ENCODE data around the gene MMEL1.

MMEL1 gene

DNA sequence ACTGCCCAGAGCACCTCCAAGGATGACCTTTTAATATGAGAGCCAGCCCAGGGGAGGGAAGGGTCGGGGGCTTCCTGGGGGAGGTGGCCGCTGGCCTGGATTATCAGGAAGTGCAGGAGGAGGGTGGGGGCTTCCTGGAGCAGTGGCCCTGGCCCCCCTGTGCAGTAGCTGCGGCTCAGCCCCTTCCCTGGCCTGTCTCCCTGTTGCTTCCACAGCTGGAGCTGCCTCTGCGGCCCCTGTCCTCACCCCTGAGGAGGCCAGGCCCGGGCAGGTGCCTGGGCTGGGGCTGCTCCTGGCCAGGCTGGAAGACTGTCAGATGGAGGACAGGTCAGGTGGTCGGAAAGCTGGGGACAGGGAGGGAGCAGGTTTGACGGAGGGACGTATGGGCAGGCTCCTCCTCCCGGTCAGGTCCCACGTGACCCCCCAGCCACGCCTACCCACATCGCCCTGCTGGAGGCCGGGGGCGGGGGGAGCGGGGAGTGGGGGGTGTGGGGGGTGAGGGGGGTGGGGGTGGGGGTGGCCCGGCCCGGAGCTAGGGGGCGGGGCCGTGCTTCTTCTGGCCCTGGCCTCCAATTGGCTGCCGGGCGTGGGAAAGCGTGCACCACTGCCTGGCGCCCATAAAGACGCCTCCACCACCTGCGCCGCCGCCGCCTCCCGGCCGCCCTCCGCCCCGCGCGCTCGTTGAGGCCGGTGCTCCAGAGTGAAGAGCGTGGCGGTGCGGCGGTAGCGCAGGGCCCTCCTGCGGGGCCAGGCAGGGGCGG, 86.9 kb downstream of the MMEL1 start:
- peak; percentile 71 to 85 for DNase-seq (ENCODE audit: low spot score in 2 of 2)
- Mint-ChIP-seq H3K27me3 (no peaks in the 10 kb centered on the region), H3K4me1 (peaks cover 6% of the 10 kb centered on the region), H3K9me3 (no peaks in the 10 kb centered on the region), H3K4me3 (peak overlapping the region; percentile 90), H3K27ac (ENCODE audit: low read depth) (peak overlapping the region; percentile 94), H3K36me3 (ENCODE audit: insufficient read depth) (peaks cover 24% of the 10 kb centered on the region)
- peak; percentile 50 for ATAC-seq (replicated peaks; ENCODE audit: extremely low read depth, poor library complexity, severe bottlenecking)

DNA sequence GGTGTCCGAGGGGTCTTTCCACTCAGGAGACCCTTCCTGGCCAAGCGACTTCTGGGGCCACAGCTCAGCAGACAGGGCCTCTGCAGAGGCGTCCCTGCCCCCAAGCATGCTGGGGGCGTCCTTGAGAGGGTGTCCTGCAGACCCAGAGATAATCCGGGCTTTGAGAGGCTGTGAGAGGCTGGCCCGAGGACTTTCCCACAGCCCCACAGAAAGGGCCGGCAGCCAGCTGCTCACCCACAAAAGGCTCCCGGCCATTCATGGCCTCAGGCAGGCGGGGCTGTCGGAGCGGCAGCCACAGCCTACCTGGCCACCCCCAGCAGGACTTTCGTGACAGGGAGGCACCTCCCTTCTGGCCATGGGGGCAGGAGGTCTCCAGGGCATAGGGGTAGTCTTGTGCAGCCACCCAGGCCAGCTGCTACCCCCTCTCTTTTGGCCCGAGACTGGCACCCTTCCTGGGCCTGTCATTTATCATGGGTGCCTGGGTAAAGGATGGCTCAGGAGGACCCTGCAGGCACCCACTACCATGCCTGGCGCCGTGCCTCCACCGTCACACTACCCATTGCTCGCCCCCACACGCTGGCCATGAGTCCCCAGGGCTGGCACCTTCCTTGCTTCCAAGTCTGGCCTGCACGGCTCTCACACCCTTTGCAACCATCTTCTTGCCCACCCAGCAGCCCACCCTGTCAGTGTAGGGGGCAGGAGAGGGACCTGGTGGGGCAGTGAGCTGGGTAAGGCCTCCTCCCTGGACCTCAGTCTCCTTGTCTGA, 87.8 kb downstream of the MMEL1 start:
- ATAC-seq (replicated peaks; ENCODE audit: extremely low read depth, poor library complexity, severe bottlenecking) (no peak), DNase-seq (ENCODE audit: low spot score in 2 of 2) (no peak)
- Mint-ChIP-seq H3K4me1 (peaks cover 6% of the 10 kb centered on the region), H3K27ac (ENCODE audit: low read depth) (peak overlapping the region; percentile 94), H3K4me3 (no peak overlapping the region), H3K27me3 (no peaks in the 10 kb centered on the region), H3K9me3 (no peaks in the 10 kb centered on the region), H3K36me3 (ENCODE audit: insufficient read depth) (peaks cover 24% of the 10 kb centered on the region)

DNA sequence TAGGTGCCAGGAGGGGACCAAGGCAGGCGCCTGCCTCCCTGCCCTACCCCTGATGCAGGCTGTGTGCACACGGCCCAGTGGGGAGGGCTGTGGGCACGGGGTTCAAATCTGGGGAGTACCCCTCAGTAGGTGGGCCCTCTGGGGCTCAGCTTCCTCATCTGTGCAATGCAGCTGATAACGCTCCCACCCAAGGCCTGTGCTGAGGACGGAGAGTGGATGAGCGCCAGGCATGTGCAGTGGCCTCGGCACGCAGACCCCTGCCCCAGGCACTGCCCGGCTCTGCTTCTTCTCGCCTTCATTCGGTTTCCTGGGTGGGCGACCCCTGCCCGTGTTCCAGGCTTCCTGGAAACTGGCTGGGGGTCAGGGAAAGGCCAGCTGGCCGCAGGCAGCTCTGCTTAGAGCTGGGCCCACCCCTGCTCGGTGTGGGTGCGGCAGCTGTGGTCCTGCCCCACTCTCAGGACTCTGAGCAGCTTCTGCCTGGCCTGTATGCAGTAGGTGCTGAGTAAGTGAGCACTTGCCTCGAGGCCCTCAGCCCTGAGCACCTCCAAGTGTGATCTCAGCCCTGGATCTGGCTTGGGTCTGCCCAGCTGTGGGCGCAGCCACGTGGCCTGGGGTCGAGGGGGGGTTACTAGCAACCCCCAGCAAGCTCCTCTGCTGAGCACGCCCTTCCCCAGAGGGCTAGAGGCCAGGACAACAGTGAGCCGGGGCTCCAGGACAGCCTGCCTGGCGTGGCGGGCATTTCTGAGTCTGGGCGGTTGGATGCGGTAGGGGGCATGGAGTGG, 88.5 kb downstream of the MMEL1 start:
- peaks cover 22% of the 10 kb centered on the region for H3K36me3 Mint-ChIP-seq (ENCODE audit: insufficient read depth)
- no peaks in the 10 kb centered on the region for H3K9me3 Mint-ChIP-seq
- no peaks in the 10 kb centered on the region for H3K27me3 Mint-ChIP-seq
- no peak for ATAC-seq (replicated peaks; ENCODE audit: extremely low read depth, poor library complexity, severe bottlenecking)
- H3K4me1 Mint-ChIP-seq: peaks cover 6% of the 10 kb centered on the region
- no peak overlapping the region for H3K4me3 Mint-ChIP-seq
- DNase-seq (ENCODE audit: low spot score in 2 of 2): no peak
- H3K27ac Mint-ChIP-seq (ENCODE audit: low read depth): no peak overlapping the region

DNA sequence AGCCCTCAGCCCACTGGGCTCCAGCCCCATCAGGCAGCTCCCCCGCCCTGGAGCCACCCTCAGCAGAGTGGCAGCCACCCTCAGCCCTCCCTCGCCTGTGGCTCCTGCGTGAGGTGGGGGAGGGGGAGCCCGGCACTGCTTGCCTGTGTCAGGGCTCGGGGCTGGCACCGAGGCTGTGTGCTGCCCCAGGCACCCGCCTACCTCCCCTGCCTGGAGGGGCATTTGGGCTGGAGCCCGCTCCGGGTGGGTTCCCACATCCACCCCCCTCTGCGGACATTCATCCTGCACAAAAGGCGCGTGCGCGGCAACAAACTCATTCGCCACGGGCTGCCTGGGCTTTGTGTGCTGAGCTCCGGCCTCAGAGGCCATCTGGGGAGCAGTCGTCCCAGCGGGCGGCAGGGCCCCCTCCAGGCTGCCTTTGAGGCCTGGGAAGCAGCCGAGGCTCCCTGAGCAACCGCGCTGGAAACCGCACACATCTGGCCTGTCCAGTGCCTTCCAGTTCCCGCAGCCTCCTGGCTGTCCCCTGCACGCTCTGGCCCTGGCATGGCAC, 89.2 kb downstream of the MMEL1 start:
- no peaks in the 10 kb centered on the region for H3K27me3 Mint-ChIP-seq
- no peak for ATAC-seq (replicated peaks; ENCODE audit: extremely low read depth, poor library complexity, severe bottlenecking)
- no peak overlapping the region for H3K4me3 Mint-ChIP-seq
- H3K4me1 Mint-ChIP-seq: peaks cover 6% of the 10 kb centered on the region
- no peaks in the 10 kb centered on the region for H3K9me3 Mint-ChIP-seq
- H3K27ac Mint-ChIP-seq (ENCODE audit: low read depth): no peak overlapping the region
- peaks cover 17% of the 10 kb centered on the region for H3K36me3 Mint-ChIP-seq (ENCODE audit: insufficient read depth)
- peak in 1 of 2 donors; percentile 39 for DNase-seq (ENCODE audit: low spot score in 2 of 2)

DNA sequence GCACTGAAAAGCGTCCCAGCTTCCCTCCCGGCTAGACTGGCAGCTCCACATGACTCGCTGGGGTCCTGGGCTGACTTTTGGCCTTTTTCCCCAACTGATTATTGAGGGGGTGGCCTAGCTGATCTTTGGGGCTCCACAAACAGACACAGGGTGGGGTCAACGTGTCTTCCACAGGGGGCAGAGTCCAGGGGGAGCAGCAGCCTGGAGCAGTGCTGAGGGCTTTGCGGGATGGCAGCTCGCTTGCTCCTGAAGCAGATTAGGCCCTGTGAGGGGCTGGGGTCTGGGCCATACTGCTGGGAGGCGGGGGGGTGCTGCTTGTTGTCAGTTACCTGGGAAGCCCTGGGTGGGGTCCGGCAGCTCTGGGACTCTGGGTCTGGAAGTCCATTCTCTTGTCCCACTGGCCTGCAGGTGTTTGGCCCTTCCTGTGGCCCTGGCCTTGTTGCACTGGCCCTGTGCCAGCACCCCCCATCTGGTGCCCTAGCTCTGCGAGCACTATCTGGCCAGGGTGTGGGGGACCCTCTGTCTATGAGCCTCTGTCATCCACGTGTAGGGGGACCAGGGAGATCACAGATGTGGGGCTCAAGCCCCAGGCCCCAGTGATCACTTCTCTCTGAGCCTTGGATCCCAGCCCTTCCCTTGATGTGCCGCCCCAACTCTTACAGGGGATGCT, 90.4 kb downstream of the MMEL1 start:
- ATAC-seq (replicated peaks; ENCODE audit: extremely low read depth, poor library complexity, severe bottlenecking) (no peak), DNase-seq (ENCODE audit: low spot score in 2 of 2) (no peak)
- H3K27ac Mint-ChIP-seq (ENCODE audit: low read depth): no peak overlapping the region
- no peaks in the 10 kb centered on the region for H3K9me3 Mint-ChIP-seq
- H3K36me3 Mint-ChIP-seq (ENCODE audit: insufficient read depth): peaks cover 7% of the 10 kb centered on the region
- no peaks in the 10 kb centered on the region for H3K27me3 Mint-ChIP-seq
- H3K4me1 Mint-ChIP-seq: peaks cover 6% of the 10 kb centered on the region
- H3K4me3 Mint-ChIP-seq: no peak overlapping the region

DNA sequence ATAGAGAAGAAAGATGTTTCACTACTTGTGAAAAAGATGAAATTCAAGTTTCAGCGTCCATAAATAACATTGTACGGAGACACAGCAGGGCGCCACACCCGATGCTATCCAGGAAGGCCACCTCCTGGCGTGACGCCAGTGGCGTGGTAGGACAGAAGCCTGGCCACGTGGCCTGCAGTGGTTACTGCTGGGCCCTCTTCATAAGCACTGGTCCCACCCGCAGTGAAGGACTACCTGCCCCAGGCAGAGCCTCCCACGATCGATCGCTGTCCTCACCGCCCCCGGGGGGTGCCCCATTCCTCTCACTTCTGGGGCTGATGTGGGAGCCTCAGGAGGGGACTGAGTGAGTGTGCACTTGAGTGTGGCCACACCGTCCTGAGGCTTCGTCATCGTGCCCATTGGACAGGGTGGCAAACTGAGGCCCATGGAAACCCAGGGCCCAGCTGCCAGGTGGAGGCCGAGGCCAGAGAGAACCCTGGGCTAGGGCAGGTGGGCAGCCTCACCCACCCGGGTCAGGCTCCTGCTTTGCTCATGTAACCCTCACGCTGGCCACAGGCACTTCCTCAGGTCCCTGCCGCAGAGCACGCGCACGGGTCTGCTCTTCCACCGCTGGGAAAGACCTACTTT, 91.1 kb downstream of the MMEL1 start:
- H3K27me3 Mint-ChIP-seq: no peaks in the 10 kb centered on the region
- H3K36me3 Mint-ChIP-seq (ENCODE audit: insufficient read depth): peaks cover 5% of the 10 kb centered on the region
- H3K27ac Mint-ChIP-seq (ENCODE audit: low read depth): no peak overlapping the region
- ATAC-seq (replicated peaks; ENCODE audit: extremely low read depth, poor library complexity, severe bottlenecking) (no peak), DNase-seq (ENCODE audit: low spot score in 2 of 2) (no peak)
- H3K4me1 Mint-ChIP-seq: peaks cover 2% of the 10 kb centered on the region
- no peaks in the 10 kb centered on the region for H3K9me3 Mint-ChIP-seq
- H3K4me3 Mint-ChIP-seq: no peak overlapping the region

DNA sequence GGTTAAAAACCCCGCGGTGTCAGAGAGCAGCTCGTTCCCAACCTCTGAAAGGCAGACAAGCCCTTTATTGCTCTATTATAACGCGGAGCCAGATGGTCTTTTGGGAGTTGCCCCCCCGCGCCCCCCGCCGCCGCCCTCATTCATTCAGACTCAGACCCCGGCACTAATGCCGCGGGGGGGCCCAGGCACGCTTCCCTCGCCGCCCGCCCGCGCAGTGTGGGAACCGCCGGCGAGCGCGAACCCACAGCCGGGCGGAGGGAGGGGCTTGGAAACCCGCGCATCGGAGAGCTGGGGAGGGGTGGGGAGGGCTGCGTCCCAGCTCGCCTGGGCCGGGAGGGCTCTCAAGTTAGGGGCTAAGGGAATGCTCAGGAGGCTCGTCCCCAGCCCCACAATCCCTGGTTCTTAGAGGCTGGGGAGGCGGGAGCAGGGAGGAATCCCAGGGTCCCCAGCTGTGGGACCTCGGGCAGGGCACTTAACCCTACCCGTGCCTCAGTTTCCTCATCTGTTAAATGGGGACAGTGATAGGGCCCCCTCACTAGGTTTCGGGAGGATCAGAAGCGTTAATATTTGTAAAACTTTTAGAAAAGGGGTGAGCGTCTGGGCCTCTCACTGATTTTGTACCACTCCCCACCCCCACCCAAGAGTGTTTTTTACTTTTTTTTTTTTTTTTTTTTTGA, 91.9 kb downstream of the MMEL1 start:
- Mint-ChIP-seq H3K9me3 (no peaks in the 10 kb centered on the region), H3K4me1 (no peaks in the 10 kb centered on the region), H3K4me3 (no peak overlapping the region), H3K27ac (ENCODE audit: low read depth) (no peak overlapping the region), H3K36me3 (ENCODE audit: insufficient read depth) (no peaks in the 10 kb centered on the region), H3K27me3 (peaks cover 8% of the 10 kb centered on the region)
- ATAC-seq (replicated peaks; ENCODE audit: extremely low read depth, poor library complexity, severe bottlenecking): no peak
- no peak for DNase-seq (ENCODE audit: low spot score in 2 of 2)
